Gastrocnemius medialis (tissue), 4 donors: ENCODE data around the gene CADM2. TPM values are rescaled to one million over a fixed set of nuclear protein-coding genes. Genes with fewer than 3 reads are reported as not detected.

Experiments used
- ATAC-seq, 2 donors: fragments of 150-250 bp; one replicate each; pipeline ENCODE4 v1.9.1; 2016
- DNase-seq, 2 donors: peaks; one replicate each; pipeline ENCODE4 v3.0.0-alpha.2; 2019
- H3K27ac ChIP-seq, 4 donors: fragments of 200-600 bp; sonication (generic); 1 replicate in 1 of 4; 2 replicates in 3 of 4; pipeline ENCODE4 v1.5.1; 2016 to 2018; ENCODE audit warnings: mild to moderate bottlenecking in 2 of 4, moderate library complexity in 1 of 4
- H3K27me3 ChIP-seq, 3 donors: fragments of 200-600 bp; sonication (generic) in 2 of 3; 1 replicate in 1 of 3; 2 replicates in 2 of 3; pipeline versions ENCODE4 v1.5.1 to v1.6.0; 2016 to 2019; ENCODE audit warnings: mild to moderate bottlenecking in 1 of 3, moderate library complexity in 1 of 3
- H3K36me3 ChIP-seq, 2 donors: fragments of 200-600 bp; sonication (generic) in 1 of 2; one replicate each; pipeline ENCODE4 v1.5.1; 2017 to 2018
- H3K4me1 ChIP-seq, 2 donors: fragments of 200-600 bp; sonication (generic) in 1 of 2; one replicate each; pipeline ENCODE4 v1.5.1; 2016 to 2017; ENCODE audit warnings: mild to moderate bottlenecking in 2 of 2
- H3K4me3 ChIP-seq, 4 donors: fragments of 200-600 bp; sonication (generic) in 3 of 4; 1 replicate in 1 of 4; 2 replicates in 3 of 4; pipeline ENCODE4 v1.5.1; 2016 to 2019; ENCODE audit warnings: mild to moderate bottlenecking in 2 of 4
- H3K9me3 ChIP-seq, 3 donors: fragments of 200-600 bp; sonication (generic) in 2 of 3; 1 replicate in 1 of 3; 2 replicates in 2 of 3; pipeline ENCODE4 v1.5.1; 2016 to 2019
- POLR2A ChIP-seq, 2 donors: fragments of 450-650 bp; IDR thresholded peaks; one replicate each; pipeline ENCODE4 v1.6.1; 2017; ENCODE audit warnings: antibody characterized with exemption in 2 of 2, mild to moderate bottlenecking in 2 of 2, moderate library complexity in 2 of 2
- in situ Hi-C, 4 donors: fragments of 200-750 bp; cut with MboI; loops; one replicate each; pipeline versions ENCODE4 v1.15.0 to v1.8.0; 2017; ENCODE audit warnings: low sequenced_read_pairs in 4 of 4
- intact Hi-C: fragments of 100-400 bp; cut with DNase I; formaldehyde crosslinking; loops from one replicate; pipeline ENCODE4 v1.15.1; 2023; ENCODE audit warnings: low total_unique reads
- total RNA-seq, 4 donors: library from RNA; depleted of rRNA; stranded (reverse); fragments of >200 nt; gene quantifications; one replicate each; pipeline versions ENCODE4 v1.1.0 to v1.2.3, GENCODE V29; 2016
- TF ChIP-seq, protein P1 (sequence below), 5 experiments: fragments of 450-650 bp in 3 of 5; fragments of 200-600 bp in 2 of 5; sonication (generic) in 2 of 5; IDR thresholded peaks in 4 of 5; conservative IDR thresholded peaks in 1 of 5; 1 replicate in 4 of 5; 2 replicates in 1 of 5; pipeline ENCODE4 v1.5.1; 2016 to 2019; ENCODE audit warnings: antibody characterized with exemption in 5 of 5, mild to moderate bottlenecking in 3 of 5, moderate library complexity in 3 of 5

The CADM2 gene
- total RNA-seq, 4 donors from 2014 or later, result 2.7 to 9.0 (median 6.0) TPM

DNA sequence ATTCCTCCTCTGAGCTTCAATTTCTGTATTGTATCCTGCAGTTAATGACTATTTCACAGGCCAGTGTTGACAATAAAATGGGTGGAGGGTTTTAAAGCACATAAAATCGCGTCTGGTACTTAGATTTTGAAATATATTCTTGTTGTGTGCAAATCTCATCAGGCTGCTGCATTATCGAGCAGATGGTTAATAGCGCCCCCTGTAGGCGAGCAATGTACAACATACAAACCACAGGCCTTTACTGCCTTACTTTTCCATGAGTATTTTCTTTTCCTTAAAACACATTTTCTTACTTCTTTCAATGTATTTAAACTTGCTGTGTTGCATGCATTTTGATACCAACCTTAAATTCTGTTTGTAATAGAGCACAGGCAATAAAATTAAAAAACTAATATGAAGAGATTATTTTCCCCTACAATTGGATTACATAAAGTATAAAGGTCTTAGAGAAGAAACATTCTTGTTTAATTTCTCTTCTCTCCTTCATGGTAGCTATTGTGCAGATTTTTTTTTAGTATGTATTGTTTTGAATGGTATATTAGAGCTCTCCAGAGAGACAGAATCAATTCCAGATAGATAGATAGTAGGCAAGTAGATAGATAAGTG, 608.4 kb downstream of the CADM2 start:
- no peaks in the 10 kb centered on the region for H3K9me3 ChIP-seq
- intact Hi-C loops (no loop called here), in situ Hi-C loops (loop anchor here in 1 of 4 donors (25.0 kb wide), 1 partner anchor 1030 kb away; no protein-coding TSS in a partner anchor)
- H3K27me3 ChIP-seq, result no peaks in the 10 kb centered on the region
- no peak overlapping the region for H3K4me3 ChIP-seq
- no peaks in the 10 kb centered on the region for H3K36me3 ChIP-seq
- no peak for ATAC-seq
- TF ChIP-seq POLR2A (IDR thresholded peaks at IDR 0.05), result no peak
- TF ChIP-seq, protein P1, sequence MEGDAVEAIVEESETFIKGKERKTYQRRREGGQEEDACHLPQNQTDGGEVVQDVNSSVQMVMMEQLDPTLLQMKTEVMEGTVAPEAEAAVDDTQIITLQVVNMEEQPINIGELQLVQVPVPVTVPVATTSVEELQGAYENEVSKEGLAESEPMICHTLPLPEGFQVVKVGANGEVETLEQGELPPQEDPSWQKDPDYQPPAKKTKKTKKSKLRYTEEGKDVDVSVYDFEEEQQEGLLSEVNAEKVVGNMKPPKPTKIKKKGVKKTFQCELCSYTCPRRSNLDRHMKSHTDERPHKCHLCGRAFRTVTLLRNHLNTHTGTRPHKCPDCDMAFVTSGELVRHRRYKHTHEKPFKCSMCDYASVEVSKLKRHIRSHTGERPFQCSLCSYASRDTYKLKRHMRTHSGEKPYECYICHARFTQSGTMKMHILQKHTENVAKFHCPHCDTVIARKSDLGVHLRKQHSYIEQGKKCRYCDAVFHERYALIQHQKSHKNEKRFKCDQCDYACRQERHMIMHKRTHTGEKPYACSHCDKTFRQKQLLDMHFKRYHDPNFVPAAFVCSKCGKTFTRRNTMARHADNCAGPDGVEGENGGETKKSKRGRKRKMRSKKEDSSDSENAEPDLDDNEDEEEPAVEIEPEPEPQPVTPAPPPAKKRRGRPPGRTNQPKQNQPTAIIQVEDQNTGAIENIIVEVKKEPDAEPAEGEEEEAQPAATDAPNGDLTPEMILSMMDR (IDR thresholded peaks at IDR 0.05 in 4 of 5, conservative IDR thresholded peaks at IDR 0.05 in 1 of 5), result peak; percentile 15 to 59 (median 32)
- DNase-seq, result peak in 1 of 2 donors; percentile 13
- H3K27ac ChIP-seq, result no peak overlapping the region
- no peaks in the 10 kb centered on the region for H3K4me1 ChIP-seq

DNA sequence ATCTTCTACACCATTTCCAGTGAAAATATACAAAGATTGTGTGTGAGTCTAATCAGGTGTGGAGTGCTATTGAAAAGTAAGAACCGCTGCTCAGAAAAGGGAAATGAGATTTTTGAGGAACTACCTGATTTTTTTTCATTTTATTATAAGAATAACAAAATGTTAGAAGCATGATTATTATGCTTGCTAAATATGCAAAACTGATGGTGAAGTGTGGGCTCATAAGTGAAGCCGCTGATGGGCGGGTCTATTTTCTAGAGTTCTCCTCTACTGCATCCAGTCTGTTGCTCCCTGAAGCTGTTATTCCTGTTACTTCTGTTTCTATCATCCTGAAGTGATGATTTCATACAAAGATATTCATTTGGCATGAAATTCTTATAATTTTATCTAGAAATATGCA, 612.0 kb downstream of the CADM2 start:
- Histone ChIP-seq H3K9me3 (no peaks in the 10 kb centered on the region), H3K4me3 (no peak overlapping the region), H3K27me3 (no peaks in the 10 kb centered on the region), H3K27ac (no peak overlapping the region), H3K4me1 (no peaks in the 10 kb centered on the region), H3K36me3 (no peaks in the 10 kb centered on the region)
- ATAC-seq, result no peak
- in situ Hi-C loops, result loop anchor here in 2 of 4 donors (10.0 to 25.0 kb wide), 3 partner anchors 596 to 1034 kb away; no protein-coding TSS in a partner anchor
- intact Hi-C loops, result no loop called here
- no peak for DNase-seq
- no peak for TF ChIP-seq POLR2A (IDR thresholded peaks at IDR 0.05)
- TF ChIP-seq, protein P1 (IDR thresholded peaks at IDR 0.05 in 4 of 5, conservative IDR thresholded peaks at IDR 0.05 in 1 of 5), result no peak

DNA sequence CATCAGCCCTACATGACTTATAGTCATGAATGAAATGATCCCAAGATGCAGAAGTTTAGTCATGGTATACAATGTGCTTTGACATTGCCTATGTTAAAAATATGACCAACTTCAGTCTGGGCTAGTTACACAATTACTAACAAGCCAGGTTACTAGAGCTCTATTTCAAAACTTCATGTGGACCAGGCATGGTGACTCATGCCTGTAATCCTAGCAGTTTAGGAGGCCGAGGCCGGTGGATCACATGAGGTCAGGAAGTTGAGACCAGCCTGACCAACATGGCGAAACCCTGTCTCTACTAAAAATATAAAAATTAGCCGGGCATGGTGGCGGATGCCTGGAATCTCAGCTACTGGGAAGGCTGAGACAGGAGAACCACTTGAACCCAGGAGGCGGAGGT, 613.0 kb downstream of the CADM2 start:
- H3K27me3 ChIP-seq, result no peaks in the 10 kb centered on the region
- intact Hi-C loops (no loop called here), in situ Hi-C loops (loop anchor here in 2 of 4 donors (10.0 to 25.0 kb wide), 3 partner anchors 597 to 1035 kb away; no protein-coding TSS in a partner anchor)
- no peaks in the 10 kb centered on the region for H3K4me1 ChIP-seq
- no peaks in the 10 kb centered on the region for H3K9me3 ChIP-seq
- H3K4me3 ChIP-seq, result no peak overlapping the region
- H3K27ac ChIP-seq, result no peak overlapping the region
- DNase-seq (peak; percentile 10 to 75), ATAC-seq (peak; percentile 89 to 96)
- no peaks in the 10 kb centered on the region for H3K36me3 ChIP-seq
- TF ChIP-seq, protein P1 (IDR thresholded peaks at IDR 0.05 in 4 of 5, conservative IDR thresholded peaks at IDR 0.05 in 1 of 5), result no peak
- no peak for TF ChIP-seq POLR2A (IDR thresholded peaks at IDR 0.05)

DNA sequence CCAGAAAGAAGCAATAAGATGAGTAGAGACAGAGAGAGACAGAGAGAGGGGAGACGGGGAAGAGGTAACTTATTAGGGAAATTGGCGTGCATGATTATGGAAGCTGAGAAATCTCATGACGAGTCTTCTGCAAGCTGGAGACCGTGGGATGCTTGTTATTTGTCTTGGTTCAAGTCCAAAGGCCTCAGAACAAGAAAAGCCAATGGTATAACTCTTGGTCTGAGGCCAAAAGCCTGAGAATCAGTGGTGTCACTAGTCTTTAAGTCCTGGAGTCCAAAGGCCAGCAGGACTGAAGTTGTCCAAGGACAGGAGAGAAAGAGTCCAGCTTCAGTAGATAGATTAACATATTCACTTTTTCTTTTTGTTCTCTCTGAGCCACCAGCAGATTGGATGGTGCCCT, 613.6 kb downstream of the CADM2 start:
- H3K9me3 ChIP-seq, result no peaks in the 10 kb centered on the region
- DNase-seq (no peak), ATAC-seq (no peak)
- H3K4me3 ChIP-seq, result no peak overlapping the region
- no peak overlapping the region for H3K27ac ChIP-seq
- no peak for TF ChIP-seq POLR2A (IDR thresholded peaks at IDR 0.05)
- TF ChIP-seq, protein P1 (IDR thresholded peaks at IDR 0.05 in 4 of 5, conservative IDR thresholded peaks at IDR 0.05 in 1 of 5), result no peak
- no peaks in the 10 kb centered on the region for H3K36me3 ChIP-seq
- intact Hi-C loops (no loop called here), in situ Hi-C loops (loop anchor here in 2 of 4 donors (10.0 to 25.0 kb wide), 3 partner anchors 598 to 1035 kb away; no protein-coding TSS in a partner anchor)
- H3K27me3 ChIP-seq, result no peaks in the 10 kb centered on the region
- H3K4me1 ChIP-seq, result no peaks in the 10 kb centered on the region
